GM21717 (cell line): Measurements from ENCODE around the gene LYSET.
"Not testable (repeated sequence)": the region's sequence is repeated elsewhere in the genome, so short reads cannot be mapped to it uniquely, and the experiment has no call there.

Experiments
- ATAC-seq: cut with Tn5 transposase; IDR thresholded peaks from one replicate; pipeline ENCODE4 v1.9.1; 2021; ENCODE audit warnings: mild to moderate bottlenecking, moderate library complexity; ENCODE audit not compliant: unreplicated experiment

LYSET gene, protein sequence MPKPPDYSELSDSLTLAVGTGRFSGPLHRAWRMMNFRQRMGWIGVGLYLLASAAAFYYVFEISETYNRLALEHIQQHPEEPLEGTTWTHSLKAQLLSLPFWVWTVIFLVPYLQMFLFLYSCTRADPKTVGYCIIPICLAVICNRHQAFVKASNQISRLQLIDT

DNA sequence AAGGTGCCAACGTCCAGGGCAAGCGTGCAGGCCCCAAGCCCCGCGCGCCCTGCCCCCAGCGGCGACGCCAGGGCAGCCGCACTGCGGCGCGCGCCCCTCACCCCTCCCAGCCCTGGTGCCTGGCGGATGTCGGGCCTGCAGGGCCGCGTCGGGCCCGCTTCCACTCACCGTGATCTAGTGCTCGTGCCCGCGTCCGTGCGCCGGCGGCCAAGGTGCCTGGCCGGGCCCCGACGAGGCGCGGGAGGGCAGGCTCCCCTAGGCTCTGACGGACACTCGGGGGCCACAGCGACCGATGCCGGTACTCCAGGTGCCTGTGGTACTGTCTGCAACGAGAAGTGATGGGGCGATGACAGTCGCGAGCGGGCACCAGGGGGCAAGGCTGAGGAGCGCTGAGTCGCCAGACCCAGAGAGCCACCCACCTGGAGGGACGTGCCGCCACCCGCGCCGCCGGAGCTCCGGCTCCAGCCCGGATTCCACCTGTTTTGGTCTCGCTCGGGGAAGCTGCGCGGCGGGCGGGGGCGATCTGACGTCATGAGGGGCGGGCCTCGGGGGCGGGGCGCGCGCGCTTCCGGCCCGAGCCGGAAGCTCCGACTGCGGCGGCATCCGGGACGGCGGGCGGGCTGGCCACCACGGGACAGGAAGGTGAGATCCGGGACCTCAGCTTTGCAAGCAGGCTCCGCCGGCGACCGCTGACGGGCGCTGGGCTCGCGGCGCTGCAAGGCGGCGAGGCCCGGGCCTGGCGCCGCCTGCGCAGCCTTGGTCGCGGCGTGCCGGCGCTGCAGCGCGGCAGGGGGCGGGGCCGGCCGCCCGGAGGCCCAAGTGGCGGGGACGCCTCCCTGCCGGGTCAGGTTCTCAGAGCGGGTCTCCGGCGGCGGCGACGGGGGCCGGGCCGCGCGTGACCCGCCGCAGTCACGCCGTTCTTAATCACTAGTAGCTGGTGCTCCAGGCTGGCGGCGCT, at the start of gene LYSET, which contains the start of gene MOAP1:
Gene LYSET, plus strand, starts transcription at position 927 of the 958 bp plus-strand sequence. CDS start 89 bp downstream, outside the sequence.
Gene MOAP1, minus strand, starts transcription at position 507 of the 958 bp plus-strand sequence. CDS start 655 bp downstream, outside the sequence.
- peak; percentile 82 for ATAC-seq

DNA sequence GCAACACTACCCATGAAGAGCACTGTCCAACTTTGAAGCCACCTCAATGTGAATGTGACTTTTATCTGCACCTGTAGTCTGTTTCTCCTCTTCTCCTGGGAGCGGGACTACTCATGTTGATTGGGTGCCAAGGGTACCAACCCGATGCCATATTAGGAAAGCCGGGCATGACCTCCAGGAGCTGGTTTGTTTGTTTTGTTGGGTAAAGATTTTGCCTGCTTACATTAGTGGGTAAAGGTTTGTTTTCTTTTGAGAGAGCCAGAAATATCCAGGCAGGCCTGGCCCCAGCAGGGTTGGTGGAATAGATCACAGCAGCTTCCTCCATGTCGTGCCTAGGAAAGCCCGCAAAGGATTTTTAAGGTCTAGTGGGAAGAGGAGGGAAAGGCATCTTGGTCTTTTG, 49.7 kb upstream of the LYSET start:
- ATAC-seq, result no peak

DNA sequence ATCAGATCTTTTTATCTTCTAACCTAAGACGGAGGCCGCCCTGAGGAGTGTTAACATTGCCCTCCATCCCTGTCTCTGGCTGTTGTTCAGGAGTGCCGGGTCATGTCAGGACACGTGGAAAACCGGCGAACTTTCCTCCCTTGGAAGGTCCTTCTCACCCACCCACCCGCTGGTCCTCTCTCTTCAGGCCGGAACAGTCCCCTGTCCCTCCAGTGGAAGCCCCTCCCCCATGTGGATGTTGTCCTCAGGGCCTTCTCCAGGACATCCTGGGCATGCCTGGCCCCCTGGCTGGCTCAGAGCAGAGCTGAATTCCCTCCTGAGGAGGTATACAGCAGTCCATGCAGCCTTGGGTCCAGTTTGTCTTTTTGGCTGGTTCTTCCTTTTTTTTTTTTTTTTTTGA, 49.1 kb upstream of the LYSET start:
- ATAC-seq, result no peak

DNA sequence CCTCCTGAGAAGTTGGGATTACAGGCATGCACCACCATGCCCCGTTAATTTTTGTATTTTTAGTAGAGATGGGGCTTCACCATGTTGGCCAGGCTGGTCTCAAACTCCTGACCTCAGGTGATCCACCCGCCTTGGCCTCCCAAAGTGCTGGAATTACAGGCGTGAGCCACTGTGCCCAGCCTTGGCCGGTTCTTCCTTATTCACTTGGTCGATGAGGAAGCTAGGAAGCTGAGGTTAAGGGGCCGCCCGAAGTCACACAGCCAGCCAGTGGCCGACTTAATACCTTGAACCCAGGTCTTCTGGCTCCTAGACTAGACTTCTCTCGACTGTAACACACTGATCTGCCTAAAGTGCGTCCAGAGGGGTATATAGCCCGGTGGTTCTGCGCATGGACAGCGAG, 48.6 kb upstream of the LYSET start:
- ATAC-seq, result not testable (repeated sequence)

DNA sequence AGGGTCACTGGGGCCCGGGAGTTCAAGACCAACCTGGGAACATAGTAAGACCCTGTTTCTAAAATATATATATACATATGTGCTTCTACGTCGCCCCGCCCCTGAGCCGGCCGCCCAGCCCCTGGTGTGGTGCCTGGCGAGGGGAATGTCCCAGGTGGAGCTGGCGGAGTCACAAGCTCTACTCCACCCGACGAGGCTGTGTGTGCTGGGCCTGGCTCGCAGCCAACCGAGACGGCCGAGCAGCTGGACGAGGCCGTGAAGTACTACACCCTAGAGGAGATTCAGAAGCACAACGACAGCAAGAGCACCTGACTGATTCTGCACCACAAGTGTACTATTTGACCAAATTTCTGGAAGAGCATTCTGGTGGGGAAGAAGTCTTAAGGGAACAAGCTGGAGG, 47.3 kb upstream of the LYSET start:
- ATAC-seq, result no peak

DNA sequence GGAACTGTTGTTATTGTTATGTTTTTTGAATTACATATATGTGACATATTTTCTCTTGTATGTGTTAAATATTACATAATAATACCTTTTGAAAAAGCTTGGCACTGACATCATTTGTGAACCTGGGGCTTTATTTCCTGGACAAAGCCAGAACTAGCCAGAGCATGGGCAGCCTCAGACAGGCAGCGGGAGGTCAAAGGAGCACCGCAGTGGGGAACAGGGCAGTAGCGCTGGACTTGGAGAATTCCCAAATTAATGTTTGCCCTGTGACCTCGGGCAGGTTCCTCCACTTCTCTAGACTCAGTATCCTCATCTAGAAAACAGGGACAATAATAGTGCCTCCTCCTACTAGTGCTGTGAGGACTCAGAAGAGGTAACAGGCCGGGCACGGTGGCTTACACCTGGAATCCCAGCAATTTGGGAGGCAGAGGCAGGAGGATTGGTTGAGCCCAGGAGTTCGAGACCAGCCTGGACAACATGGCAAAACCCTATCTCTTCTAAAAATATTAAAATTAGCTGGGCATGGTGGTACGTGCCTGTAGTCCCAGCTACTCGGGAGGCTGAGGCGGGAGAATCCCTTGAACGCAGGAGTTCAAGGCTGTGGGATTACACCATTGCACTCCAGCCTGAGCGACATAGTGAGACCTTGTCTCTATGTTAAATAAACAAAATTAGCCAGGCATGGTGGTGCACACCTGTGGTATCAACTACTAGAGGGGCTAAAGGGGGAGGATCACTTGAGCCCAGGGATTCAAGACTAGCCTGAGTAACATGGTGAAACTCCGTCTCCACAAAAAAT, 42.1 kb upstream of the LYSET start:
- ATAC-seq, result no peak

DNA sequence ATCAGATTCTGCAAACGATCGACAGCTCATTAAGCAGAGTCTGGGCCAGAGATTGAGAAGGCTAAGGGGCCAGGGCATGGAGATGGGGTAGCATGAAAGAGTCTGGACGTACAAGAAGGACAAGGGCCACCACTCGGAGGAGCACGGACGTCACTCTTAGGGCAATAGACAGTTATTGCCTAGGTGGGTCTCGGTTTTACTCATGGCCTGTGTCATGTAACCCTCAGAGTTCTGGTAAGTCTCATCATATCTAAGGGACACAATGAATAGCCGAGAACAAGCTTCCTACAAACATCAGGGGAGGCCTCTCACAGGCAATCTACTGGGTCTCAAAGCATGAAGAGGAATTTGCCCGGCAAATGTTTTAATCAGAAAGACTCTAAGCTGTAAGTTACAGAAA, 39.0 kb upstream of the LYSET start:
- no peak for ATAC-seq

DNA sequence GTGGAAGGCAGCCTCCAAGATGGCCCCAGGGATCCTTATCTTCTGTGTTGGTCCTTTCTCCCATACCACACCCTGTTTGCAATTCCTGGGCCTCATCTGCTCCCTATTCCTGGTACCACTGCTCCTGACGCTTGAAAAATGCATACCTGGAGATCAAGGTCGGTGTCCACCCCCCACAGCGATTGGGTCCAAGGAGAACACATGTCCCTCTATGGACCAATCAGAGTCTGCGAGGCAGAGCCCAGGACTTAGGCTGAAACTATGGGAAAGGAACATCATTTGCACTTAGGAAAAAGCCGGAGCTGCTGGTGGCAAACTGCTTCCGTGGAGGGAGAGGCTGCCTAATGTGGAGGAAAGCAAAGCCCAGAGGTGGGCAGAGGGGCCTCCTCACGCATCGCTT, 36.1 kb upstream of the LYSET start:
- no peak for ATAC-seq

DNA sequence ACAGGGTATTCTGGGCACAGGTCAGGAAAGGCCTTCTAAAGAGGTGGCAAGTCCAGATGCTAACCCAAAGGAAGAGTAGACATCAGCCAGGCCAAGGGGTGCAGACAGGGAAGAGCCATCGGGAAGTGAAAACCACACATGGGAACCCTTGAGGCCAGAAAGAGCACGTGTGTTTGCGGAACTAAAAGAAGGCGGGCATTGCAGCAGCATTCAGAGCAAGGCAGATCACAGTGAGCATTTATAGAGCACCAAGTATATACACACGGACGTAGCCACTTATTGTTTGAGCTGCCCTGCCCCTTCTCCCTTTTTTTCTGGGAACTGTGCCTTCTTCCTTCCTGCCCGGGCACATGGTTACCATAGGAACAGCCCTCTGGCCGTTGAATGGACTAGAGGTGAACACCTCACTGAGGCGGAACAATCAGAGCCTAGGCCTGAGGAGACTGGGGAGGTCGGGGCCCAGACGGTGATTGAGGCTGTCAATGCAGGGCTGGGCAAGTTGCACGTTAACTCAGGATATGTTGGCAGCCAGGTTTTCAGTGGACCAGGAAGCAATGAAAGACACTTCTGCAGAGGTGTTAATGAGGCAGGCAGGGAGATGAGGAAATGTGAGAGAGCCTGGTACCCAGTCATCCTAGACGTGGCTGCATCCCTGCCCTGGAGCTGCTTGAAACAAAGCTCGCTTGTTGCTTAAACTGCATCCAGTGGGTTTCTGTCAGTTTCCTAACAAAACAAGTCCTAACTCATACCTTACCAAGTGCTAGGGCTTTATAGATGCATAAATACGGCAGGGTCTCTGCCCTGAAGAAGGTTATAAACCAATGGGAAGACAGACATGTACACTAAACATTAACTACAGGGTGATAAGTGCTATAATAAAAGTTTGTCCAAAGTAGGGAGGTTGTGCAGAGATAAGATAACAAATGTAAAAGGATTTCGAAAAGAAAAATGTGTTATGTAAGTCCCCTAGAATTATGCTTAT, 34.6 kb upstream of the LYSET start:
- ATAC-seq, result no peak

DNA sequence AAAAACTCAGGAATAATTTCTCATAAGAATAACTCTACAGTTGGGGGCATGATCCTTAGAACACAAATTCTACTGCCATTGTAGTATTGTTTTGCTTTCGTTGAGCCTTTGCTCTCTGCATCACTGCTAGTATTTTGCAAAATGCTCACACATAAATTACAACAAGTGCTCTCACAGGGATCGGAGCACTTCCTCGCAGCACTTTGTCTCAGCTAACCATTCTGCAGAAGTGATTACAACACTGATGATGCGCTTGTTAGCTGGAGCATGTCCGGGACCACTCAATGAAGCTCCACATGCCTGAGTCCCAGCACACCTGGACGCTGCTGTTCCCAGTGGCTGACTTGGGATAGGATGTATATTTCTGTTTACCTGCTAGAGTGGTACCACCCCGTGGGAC, 32.0 kb upstream of the LYSET start:
- ATAC-seq, result no peak

DNA sequence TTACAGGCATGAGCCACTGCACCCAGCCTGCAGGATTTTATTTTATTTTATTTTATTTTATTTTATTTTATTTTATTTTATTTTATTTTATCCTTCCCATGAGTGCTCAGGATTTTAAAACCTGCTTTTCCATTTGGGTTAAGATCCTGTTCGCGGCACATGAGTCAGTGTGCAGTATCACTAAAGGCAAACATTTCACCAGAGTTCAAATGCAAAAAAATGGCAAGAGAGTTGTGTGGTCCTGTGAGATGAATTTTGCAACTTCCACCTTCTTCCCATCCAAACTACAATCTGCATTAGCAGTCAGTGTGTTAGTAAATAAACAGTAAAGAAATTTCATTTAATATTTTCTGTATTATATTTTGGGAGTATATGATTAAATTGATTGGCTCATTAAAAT, 29.4 kb upstream of the LYSET start:
- ATAC-seq, result no peak

DNA sequence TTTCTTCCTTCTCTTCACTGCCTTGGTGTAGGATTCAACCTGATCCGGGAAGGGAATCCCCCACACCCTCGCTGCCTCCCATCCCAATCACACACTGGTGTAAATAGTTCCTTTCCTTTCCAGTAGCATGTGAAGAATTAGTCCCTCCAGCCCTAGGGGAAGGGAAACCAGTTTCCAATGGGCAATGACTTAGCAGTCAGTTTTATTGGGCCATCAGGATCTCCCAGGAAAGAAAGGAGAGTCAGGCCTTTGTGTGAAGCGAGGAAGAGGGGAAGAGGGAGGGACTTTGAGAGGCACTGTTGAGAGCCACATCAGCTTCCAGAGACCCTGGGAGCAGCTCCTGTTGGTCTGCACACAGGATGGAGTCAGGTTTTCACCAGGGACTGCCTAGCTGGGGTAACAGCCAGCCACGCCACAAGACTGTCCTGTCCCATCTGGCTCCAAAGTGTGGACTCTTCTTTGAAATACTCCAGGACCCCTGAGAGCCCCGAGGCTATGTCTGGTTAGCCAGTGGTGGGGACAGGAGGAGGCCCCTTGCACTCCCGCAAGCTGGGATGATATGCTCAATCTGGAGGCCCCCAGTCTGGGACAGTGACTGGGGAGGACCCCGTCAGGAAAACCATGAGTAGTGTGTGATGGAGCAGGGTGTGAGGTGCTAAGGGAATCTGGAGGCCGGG, 28.3 kb upstream of the LYSET start:
- no peak for ATAC-seq

DNA sequence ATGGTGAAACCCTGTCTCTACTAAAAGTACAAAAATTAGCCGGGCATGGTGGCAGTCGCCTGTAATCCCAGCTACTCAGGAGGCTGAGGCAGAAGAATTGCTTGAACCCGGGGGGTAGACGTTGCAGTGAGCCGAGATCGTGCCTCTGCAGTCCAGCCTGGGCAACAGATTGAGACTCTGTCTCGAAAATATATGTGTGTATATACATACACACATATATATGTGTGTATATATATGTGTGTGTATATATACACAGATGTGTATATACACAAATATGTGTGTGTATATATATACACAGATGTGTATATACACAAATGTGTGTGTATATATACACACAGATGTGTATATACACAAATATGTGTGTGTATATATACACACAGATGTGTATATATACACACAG, 26.8 kb upstream of the LYSET start:
- not testable (repeated sequence) for ATAC-seq

DNA sequence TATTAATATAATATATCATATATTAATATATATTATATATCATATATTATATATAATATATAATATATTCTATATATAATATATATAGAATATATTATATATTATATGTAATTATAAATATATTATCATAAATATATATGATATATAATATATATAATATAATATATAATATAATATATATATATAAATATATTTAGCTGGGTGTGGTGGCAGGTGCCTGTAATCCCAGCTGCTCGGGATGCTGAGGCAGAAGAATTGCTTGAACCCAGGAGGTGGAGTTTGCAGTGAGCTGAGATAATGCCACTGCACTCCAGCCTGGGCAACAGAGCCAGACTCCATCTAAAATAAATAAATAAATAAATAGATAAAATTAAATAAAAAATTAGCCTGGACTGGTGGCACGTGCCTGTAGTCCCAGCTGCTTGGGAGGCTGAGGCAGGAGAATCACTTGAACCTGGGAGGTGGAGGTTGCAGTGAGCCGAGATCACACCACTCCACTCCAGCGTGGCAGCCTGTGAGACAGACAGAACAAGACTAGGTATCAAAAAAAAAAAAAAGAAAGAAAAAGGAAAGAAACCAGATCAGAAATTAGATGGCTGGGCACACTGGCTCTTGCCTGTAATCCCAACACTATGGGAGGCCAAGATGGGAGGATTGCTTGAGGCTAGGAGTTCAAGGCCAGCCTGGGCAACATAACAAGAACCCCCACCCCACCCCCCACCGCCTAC, 25.3 kb upstream of the LYSET start:
- ATAC-seq, result not testable (repeated sequence)

DNA sequence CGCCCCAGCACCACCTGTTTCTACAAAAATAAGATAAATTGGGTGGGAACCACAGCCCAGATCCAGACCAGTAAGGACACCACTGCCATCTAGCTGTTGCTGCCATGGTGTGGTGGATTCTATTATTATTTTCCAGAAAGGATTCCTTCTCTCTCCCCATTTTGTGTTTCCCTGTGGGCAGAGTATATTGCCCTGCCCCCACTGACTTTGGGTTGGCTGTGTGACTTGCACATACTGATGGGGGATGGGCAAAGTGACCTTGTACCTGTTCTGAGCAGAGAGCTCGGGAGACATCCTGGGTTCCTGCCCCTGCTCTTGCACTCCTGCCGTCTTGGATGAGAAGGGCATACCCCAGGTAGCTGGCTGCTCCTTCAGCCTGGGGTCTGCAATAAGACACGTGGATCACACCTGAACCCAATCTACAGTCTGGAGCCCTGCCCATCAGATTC, 24.7 kb upstream of the LYSET start:
- no peak for ATAC-seq

DNA sequence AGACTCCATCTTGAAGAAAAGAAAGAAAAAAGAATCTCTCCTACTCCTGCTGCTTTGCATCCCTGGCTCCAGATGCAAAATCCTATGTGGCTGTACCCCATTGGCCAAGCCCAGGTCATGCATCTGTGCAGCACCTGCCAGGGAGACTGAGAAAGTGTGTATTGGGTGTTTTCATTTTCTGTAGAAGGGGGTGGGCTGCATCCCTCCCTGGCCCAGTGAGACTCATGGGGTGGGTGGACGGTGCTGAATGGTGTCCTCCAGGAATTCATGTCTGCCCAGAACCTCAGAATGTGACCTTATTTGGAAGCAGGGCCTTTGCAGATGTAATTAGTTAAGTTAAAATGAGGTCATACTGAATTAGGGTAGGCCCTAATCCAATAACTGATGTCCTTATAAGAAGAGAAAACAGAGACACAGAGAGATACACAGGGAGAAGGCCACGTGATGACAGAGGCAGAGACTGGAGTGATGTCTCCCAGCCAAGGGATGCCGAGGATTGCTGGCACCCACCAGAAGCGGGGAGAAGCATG, 23.6 kb upstream of the LYSET start:
- no peak for ATAC-seq

DNA sequence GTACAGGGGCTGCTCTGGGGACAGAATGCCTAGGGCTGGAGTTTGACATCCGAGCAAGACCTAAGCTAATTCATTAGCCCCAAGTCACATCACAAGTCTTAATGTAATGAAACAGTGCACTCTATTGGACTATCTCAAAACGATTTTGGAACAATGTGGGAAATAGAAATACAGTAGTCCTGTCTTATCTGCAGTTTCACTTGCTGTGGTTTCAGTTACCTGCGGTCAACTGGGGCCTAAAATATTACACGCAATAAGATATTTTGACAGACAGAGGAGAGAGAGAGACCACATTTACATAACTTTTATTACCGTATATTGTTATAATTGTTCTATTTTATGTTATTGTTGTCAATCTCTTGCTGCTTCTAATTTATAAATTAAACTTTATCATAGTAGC, 21.6 kb upstream of the LYSET start:
- no peak for ATAC-seq
